RCC 7860 (cell line): Measurements from ENCODE around the gene ERGIC3.

Experiments used
- DNase-seq: peaks from one replicate; pipeline ENCODE4 v3.0.0-alpha.2; 2015; ENCODE audit warnings: low spot score
- FAIRE-seq: peaks from 2 replicates; lab custom pipeline; 2012; peaks lifted over from hg19 to GRCh38; lab: Jason Lieb, UNC

ERGIC3 gene

GRCh38 chr20:35560105-35560511 is 18.2 kb downstream of the ERGIC3 start:
- DNase-seq, result no peak
- FAIRE-seq, result no peak

- FAIRE-seq (no peak), DNase-seq (no peak)
These were observed 18.7 kb downstream of the ERGIC3 start for GRCh38 chr20:35560541-35560940.

- DNase-seq (peak; percentile 44), FAIRE-seq (no peak)
These were observed 19.4 kb downstream of the ERGIC3 start for GRCh38 chr20:35561268-35561667.

GRCh38 chr20:35561671-35562070 is 19.8 kb downstream of the ERGIC3 start:
- DNase-seq (no peak), FAIRE-seq (no peak)

- no peak for FAIRE-seq
- DNase-seq, result no peak
These were observed 20.7 kb downstream of the ERGIC3 start for GRCh38 chr20:35562541-35563110.

GRCh38 chr20:35563834-35564233 is 22.0 kb downstream of the ERGIC3 start:
- DNase-seq, result no peak
- no peak for FAIRE-seq

GRCh38 chr20:35564905-35565304 is 23.0 kb downstream of the ERGIC3 start:
- no peak for DNase-seq
- no peak for FAIRE-seq

GRCh38 chr20:35568645-35569044 is 26.8 kb downstream of the ERGIC3 start:
- no peak for FAIRE-seq

GRCh38 chr20:35571555-35571954 is 29.7 kb downstream of the ERGIC3 start:
- FAIRE-seq (no peak), DNase-seq (no peak)

More at GRCh38 chr20:35568645-35569044, 26.8 kb downstream of the ERGIC3 start:
- DNase-seq, result peak; percentile 29

- no peak for DNase-seq
- FAIRE-seq, result no peak
These were observed 31.0 kb downstream of the ERGIC3 start for GRCh38 chr20:35572838-35573237.

- FAIRE-seq, result no peak
- DNase-seq, result no peak
These were observed 34.1 kb downstream of the ERGIC3 start for GRCh38 chr20:35575958-35576357.

GRCh38 chr20:35576816-35577215 is 34.9 kb downstream of the ERGIC3 start:
- DNase-seq (no peak), FAIRE-seq (no peak)

- FAIRE-seq (no peak), DNase-seq (no peak)
These were observed 36.6 kb downstream of the ERGIC3 start for GRCh38 chr20:35578469-35578868.

- DNase-seq (no peak), FAIRE-seq (no peak)
These were observed 37.3 kb downstream of the ERGIC3 start for GRCh38 chr20:35579196-35579595.

- FAIRE-seq, result no peak
These were observed 40.3 kb downstream of the ERGIC3 start for GRCh38 chr20:35582131-35582530.

GRCh38 chr20:35582741-35583404 is 41.0 kb downstream of the ERGIC3 start:
- no peak for FAIRE-seq
- no peak for DNase-seq

More at GRCh38 chr20:35582131-35582530, 40.3 kb downstream of the ERGIC3 start:
- no peak for DNase-seq

- FAIRE-seq (no peak), DNase-seq (no peak)
These were observed 42.0 kb downstream of the ERGIC3 start for GRCh38 chr20:35583636-35584560.

GRCh38 chr20:35586751-35587425 is 45.0 kb downstream of the ERGIC3 start:
- no peak for FAIRE-seq
- no peak for DNase-seq

- FAIRE-seq (no peak), DNase-seq (no peak)
These were observed 45.6 kb downstream of the ERGIC3 start for GRCh38 chr20:35587436-35587835.

- no peak for DNase-seq
- no peak for FAIRE-seq
These were observed 46.5 kb downstream of the ERGIC3 start for GRCh38 chr20:35588397-35588796.

- DNase-seq, result no peak
- FAIRE-seq, result no peak
These were observed 50.6 kb downstream of the ERGIC3 start for GRCh38 chr20:35592339-35592974.
